Mesenchymal stem cell (in vitro differentiated cells and primary cell): Measurements from ENCODE around the gene ADCK1.

ENCODE experiments used
- DNase-seq: peaks from one replicate; pipeline ENCODE4 v3.0.0-alpha.2; 2013
- H2AFZ ChIP-seq: one replicate; pipeline ENCODE4 v1.6.1; 2013; ENCODE audit warnings: low read depth, mild to moderate bottlenecking, control low read depth, inconsistent platforms, low read length, moderate library complexity
- H2AK5ac ChIP-seq: 2 replicates; pipeline ENCODE4 v1.6.1; 2013; ENCODE audit warnings: low read length, moderate library complexity, mild to moderate bottlenecking, inconsistent platforms; ENCODE audit not compliant: severe bottlenecking
- H2BK120ac ChIP-seq: one replicate; pipeline ENCODE4 v1.6.1; 2013; ENCODE audit warnings: low read depth, mild to moderate bottlenecking, inconsistent platforms, low read length, moderate library complexity
- H2BK12ac ChIP-seq, 2 experiments: one replicate each; pipeline ENCODE4 v1.6.1; 2013; ENCODE audit warnings: inconsistent platforms in 2 of 2, low read length in 2 of 2, mild to moderate bottlenecking in 2 of 2, moderate library complexity in 2 of 2, control low read depth in 1 of 2
- H2BK15ac ChIP-seq: one replicate; pipeline ENCODE4 v1.6.1; 2013; ENCODE audit warnings: mild to moderate bottlenecking, low read depth, inconsistent platforms; ENCODE audit not compliant: poor library complexity, severe bottlenecking
- H2BK5ac ChIP-seq: 2 replicates; pipeline ENCODE4 v1.6.1; 2013; ENCODE audit warnings: low read depth, mild to moderate bottlenecking, low read length, control low read depth, inconsistent platforms; ENCODE audit not compliant: poor library complexity, severe bottlenecking
- H3K14ac ChIP-seq, 2 experiments: one replicate each; pipeline ENCODE4 v1.6.1; 2013; ENCODE audit warnings: inconsistent platforms in 2 of 2, low read length in 2 of 2, control low read depth in 1 of 2, mild to moderate bottlenecking in 1 of 2, moderate library complexity in 1 of 2
- H3K18ac ChIP-seq, 2 experiments: one replicate each; pipeline ENCODE4 v1.6.1; 2013; ENCODE audit warnings: inconsistent platforms in 2 of 2, low read length in 2 of 2, control low read depth in 1 of 2, low read depth in 1 of 2, mild to moderate bottlenecking in 1 of 2
- H3K23ac ChIP-seq, 2 experiments: one replicate each; pipeline ENCODE4 v1.6.1; 2013; ENCODE audit warnings: inconsistent platforms in 2 of 2, low read length in 2 of 2, mild to moderate bottlenecking in 2 of 2, moderate library complexity in 2 of 2, control low read depth in 1 of 2
- H3K27ac ChIP-seq: 2 replicates; pipeline ENCODE4 v1.5.1; 2013; ENCODE audit warnings: mild to moderate bottlenecking, moderate library complexity, low read length, control low read depth, inconsistent platforms; ENCODE audit not compliant: poor library complexity, severe bottlenecking
- H3K27me3 ChIP-seq, 2 experiments: 2 replicates each; pipeline versions ENCODE4 v1.6.1 to v1.7.0; 2013; ENCODE audit warnings: low read length in 2 of 2, mild to moderate bottlenecking in 2 of 2, moderate library complexity in 2 of 2, control low read depth in 1 of 2, inconsistent platforms in 1 of 2; ENCODE audit not compliant: control insufficient read depth in 1 of 2, insufficient read depth in 1 of 2
- H3K36me3 ChIP-seq, 2 experiments: 2 replicates each; pipeline versions ENCODE4 v1.6.1 to v1.7.0; 2013; ENCODE audit warnings: low read length in 2 of 2, control low read depth in 1 of 2, inconsistent platforms in 1 of 2, low read depth in 1 of 2, mild to moderate bottlenecking in 1 of 2; ENCODE audit not compliant: insufficient read depth in 2 of 2, control insufficient read depth in 1 of 2
- H3K4ac ChIP-seq, 2 experiments: one replicate each; pipeline ENCODE4 v1.6.1; 2013; ENCODE audit warnings: inconsistent platforms in 2 of 2, low read length in 2 of 2, mild to moderate bottlenecking in 2 of 2, moderate library complexity in 2 of 2, control low read depth in 1 of 2, low read depth in 1 of 2
- H3K4me1 ChIP-seq: 2 replicates; pipeline ENCODE4 v1.6.1; 2013; ENCODE audit warnings: low read depth, low read length, control low read depth; ENCODE audit not compliant: control insufficient read depth, insufficient read depth
- H3K4me2 ChIP-seq: 2 replicates; pipeline ENCODE4 v1.6.1; 2013; ENCODE audit warnings: low read length, mild to moderate bottlenecking, inconsistent platforms; ENCODE audit not compliant: poor library complexity, severe bottlenecking
- H3K4me3 ChIP-seq, 2 experiments: 2 replicates each; pipeline versions ENCODE4 v1.5.1 to v1.7.0; 2013; ENCODE audit warnings: low read length in 2 of 2, mild to moderate bottlenecking in 2 of 2, control low read depth in 1 of 2, low read depth in 1 of 2; ENCODE audit not compliant: insufficient read depth in 1 of 2
- H3K79me1 ChIP-seq: replicated peaks from 2 replicates; pipeline ENCODE4 v1.6.1; 2013; ENCODE audit warnings: mild to moderate bottlenecking, control low read depth, low read length, inconsistent platforms; ENCODE audit not compliant: poor library complexity, severe bottlenecking
- H3K9ac ChIP-seq: 2 replicates; pipeline ENCODE4 v1.7.0; 2013; ENCODE audit warnings: mild to moderate bottlenecking, low read length, moderate library complexity
- H3K9me3 ChIP-seq: 2 replicates; pipeline ENCODE4 v1.7.0; 2013; ENCODE audit warnings: mild to moderate bottlenecking, low read length; ENCODE audit not compliant: control insufficient read depth
- H4K8ac ChIP-seq: one replicate; pipeline ENCODE4 v1.6.1; 2013; ENCODE audit warnings: inconsistent platforms, mild to moderate bottlenecking, low read length, moderate library complexity
- H4K91ac ChIP-seq: one replicate; pipeline ENCODE4 v1.6.1; 2013; ENCODE audit warnings: mild to moderate bottlenecking, low read length, inconsistent platforms
- WGBS: methylation state at CpG from one replicate; pipeline ENCODE4 v1.1.7; 2013; ENCODE audit warnings: mixed read lengths; 5-methylcytosine and 5-hydroxymethylcytosine counted together

The ADCK1 gene

GRCh38 chr14:77760381-77761204 is 39.3 kb upstream of the ADCK1 start, which contains the start of gene SNW1:
SNW1 (minus strand) TSS chr14:77761156; CDS start chr14:77761127, 29 bp downstream.
- peaks cover 9 to 17% of the 10 kb centered on the region in 2 experiments for H3K36me3 ChIP-seq
- H2BK120ac ChIP-seq = no peak within 1 kb of the TSS
- under 1% methylated on average over 54 of the region's 60 CpGs for WGBS
- peaks cover 9% of the 10 kb centered on the region for H3K4me1 ChIP-seq
- peak within 1 kb of the TSS in 1 of 2 experiments; percentile 46 for H2BK12ac ChIP-seq
- H3K18ac ChIP-seq = peak within 1 kb of the TSS; percentile 95 to 96
- H3K23ac ChIP-seq = no peak within 1 kb of the TSS
- peak within 1 kb of the TSS; percentile 47 for H2AK5ac ChIP-seq
- H3K9ac ChIP-seq = peak within 1 kb of the TSS; percentile 99
- no peaks in the 10 kb centered on the region for H3K27me3 ChIP-seq
- H3K4me2 ChIP-seq = peak within 1 kb of the TSS; percentile 86
- H3K14ac ChIP-seq = peak within 1 kb of the TSS; percentile 36 to 84
- peak within 1 kb of the TSS; percentile 70 for H4K91ac ChIP-seq
- H2BK15ac ChIP-seq = no peak within 1 kb of the TSS
- peak within 1 kb of the TSS; percentile 90 for H4K8ac ChIP-seq
- H2AFZ ChIP-seq = peak within 1 kb of the TSS; percentile 83
- peaks cover 2% of the 10 kb centered on the region for H3K79me1 ChIP-seq
- peak within 1 kb of the TSS; percentile 94 to 95 for H3K4me3 ChIP-seq
- no peaks in the 10 kb centered on the region for H3K9me3 ChIP-seq
- peak within 1 kb of the TSS; percentile 79 for H3K27ac ChIP-seq
- H2BK5ac ChIP-seq = no peak within 1 kb of the TSS
- DNase-seq = peak; percentile 95
- H3K4ac ChIP-seq = peak within 1 kb of the TSS; percentile 94 to 99

DNA sequence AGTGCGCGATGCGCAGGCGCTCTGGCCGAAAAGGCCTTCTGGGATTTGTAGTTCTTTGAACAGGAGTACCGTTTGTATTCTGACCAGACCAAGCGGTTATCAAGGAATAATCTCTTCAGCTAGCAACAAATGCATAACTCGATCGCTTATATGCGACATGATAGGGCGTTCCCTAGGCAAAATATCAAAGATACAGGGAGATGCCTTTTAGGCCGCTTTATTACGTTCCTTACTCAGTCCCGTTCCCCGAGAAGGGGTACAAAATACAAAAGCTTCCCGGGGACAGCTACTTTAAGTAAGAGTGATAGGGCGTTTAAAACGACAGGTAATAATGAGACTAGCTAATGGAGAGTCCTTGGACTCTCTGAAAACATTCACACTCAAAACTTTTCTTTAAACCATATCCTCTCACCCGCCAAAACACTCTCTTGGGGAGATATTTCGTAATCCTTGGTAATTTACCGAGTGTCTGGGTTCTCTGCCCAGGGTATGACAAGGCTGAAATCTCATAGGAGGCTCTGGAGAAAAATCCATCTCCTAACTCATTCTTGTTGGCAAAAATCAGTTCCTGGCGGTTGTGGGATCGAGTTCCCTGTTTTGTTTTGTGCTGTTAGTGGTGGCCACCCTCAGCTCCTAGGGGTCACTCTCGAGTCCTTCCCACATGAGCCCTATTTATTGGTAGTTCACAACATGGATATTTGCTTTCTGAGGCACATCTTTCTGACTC is 38.5 kb upstream of the ADCK1 start:
- H3K27ac ChIP-seq = no peak overlapping the region

GRCh38 chr14:77763316-77763715 is 36.6 kb upstream of the ADCK1 start:
- Histone ChIP-seq H3K9me3 (no peaks in the 10 kb centered on the region), H3K79me1 (peaks cover 2% of the 10 kb centered on the region), H3K27ac (no peak overlapping the region), H2BK120ac (no peak overlapping the region), H2BK15ac (no peak overlapping the region), H3K23ac (no peak overlapping the region), H3K4me1 (peaks cover 9% of the 10 kb centered on the region), H3K4ac (no peak overlapping the region), H2BK5ac (no peak overlapping the region), H4K91ac (no peak overlapping the region), H3K18ac (no peak overlapping the region), H3K9ac (no peak overlapping the region), H2AFZ (no peak overlapping the region), H3K36me3 (peaks cover 0 to 8% of the 10 kb centered on the region in 2 experiments), H3K4me3 (no peak overlapping the region), H4K8ac (no peak overlapping the region), H3K14ac (no peak overlapping the region), H3K27me3 (no peaks in the 10 kb centered on the region), H2BK12ac (no peak overlapping the region), H2AK5ac (no peak overlapping the region), H3K4me2 (no peak overlapping the region)
- 57% methylated on average over 1 of the region's 1 CpG for WGBS
- no peak for DNase-seq

More for the DNA sequence above, 38.5 kb upstream of the ADCK1 start:
- peak; percentile 53 for DNase-seq
- no peaks in the 10 kb centered on the region for H3K27me3 ChIP-seq
- H2BK15ac ChIP-seq = no peak overlapping the region
- no peak overlapping the region for H4K8ac ChIP-seq
- peaks cover 2% of the 10 kb centered on the region for H3K79me1 ChIP-seq
- H3K4ac ChIP-seq = no peak overlapping the region
- no peak overlapping the region for H2AK5ac ChIP-seq
- WGBS = 1% methylated on average over 18 of the region's 24 CpGs
- peak overlapping the region; percentile 10 to 61 for H3K18ac ChIP-seq
- H3K4me2 ChIP-seq = peak overlapping the region; percentile 71
- H3K23ac ChIP-seq = no peak overlapping the region
- H2BK120ac ChIP-seq = no peak overlapping the region
- no peak overlapping the region for H2BK12ac ChIP-seq
- peaks cover 9% of the 10 kb centered on the region for H3K4me1 ChIP-seq
- H3K14ac ChIP-seq = no peak overlapping the region
- no peak overlapping the region for H4K91ac ChIP-seq
- no peak overlapping the region for H2BK5ac ChIP-seq
- H3K9me3 ChIP-seq = no peaks in the 10 kb centered on the region
- peaks cover 3 to 13% of the 10 kb centered on the region in 2 experiments for H3K36me3 ChIP-seq
- peak overlapping the region; percentile 99 for H3K9ac ChIP-seq
- peak overlapping the region in 1 of 2 experiments; percentile 95 for H3K4me3 ChIP-seq
- peak overlapping the region; percentile 53 for H2AFZ ChIP-seq

- Histone ChIP-seq H3K14ac (no peak overlapping the region), H2BK12ac (no peak overlapping the region), H2BK15ac (no peak overlapping the region), H2BK120ac (no peak overlapping the region), H3K79me1 (peaks cover 2% of the 10 kb centered on the region), H3K23ac (no peak overlapping the region), H3K4me1 (peaks cover 8% of the 10 kb centered on the region), H3K27me3 (no peaks in the 10 kb centered on the region), H4K91ac (no peak overlapping the region), H3K9me3 (no peaks in the 10 kb centered on the region), H3K4me2 (no peak overlapping the region), H4K8ac (no peak overlapping the region), H3K27ac (no peak overlapping the region), H2AFZ (no peak overlapping the region), H3K4me3 (no peak overlapping the region), H3K9ac (no peak overlapping the region), H3K4ac (no peak overlapping the region), H3K36me3 (peaks cover 0 to 1% of the 10 kb centered on the region in 2 experiments), H2AK5ac (no peak overlapping the region), H2BK5ac (no peak overlapping the region), H3K18ac (no peak overlapping the region)
- no peak for DNase-seq
- WGBS = 90% methylated on average over 3 of the region's 3 CpGs
Measured at GRCh38 chr14:77763978-77764377, 35.9 kb upstream of the ADCK1 start.
